ENCODE results near the gene NFIC. TPM values are rescaled to one million over a fixed set of nuclear protein-coding genes. Genes with fewer than 3 reads are reported as not detected.

The NFIC gene
- total RNA-seq, 1 experiment from 2014 or later: 8.0 TPM

GRCh38 chr19:3336351-3336679, 30.1 kb upstream of the NFIC start:
- no peaks in the 10 kb centered on the region for H3K4me1 Mint-ChIP-seq
- peaks cover 59% of the 10 kb centered on the region for H3K27me3 Mint-ChIP-seq (ENCODE audit: low read depth)
- H3K27ac ChIP-seq (ENCODE audit: insufficient read length, low read depth, low read length): no peak overlapping the region
- WGBS (ENCODE audit: extremely low coverage, insufficient read length, low lambda C conversion rate): no CpG with 5 or more reads among the region's 5 CpGs
- H3K9me3 ChIP-seq (ENCODE audit: control insufficient read depth, low read depth, low read length): no peaks in the 10 kb centered on the region
- no peak overlapping the region for H3K27ac Mint-ChIP-seq
- no peaks in the 10 kb centered on the region; the same call in 1 of the 2 replicates for H3K27me3 ChIP-seq (ENCODE audit: insufficient read depth, low read length)
- H3K18ac ChIP-seq (ENCODE audit: insufficient read length, low read depth, low read length): no peak overlapping the region
- no peak overlapping the region for H4K91ac ChIP-seq (ENCODE audit: insufficient read length, low read depth, low read length)
- H2AK5ac ChIP-seq (ENCODE audit: insufficient read length, low read length): no peak overlapping the region
- H2BK12ac ChIP-seq (ENCODE audit: insufficient read length, low read depth, low read length): no peak overlapping the region
- H4K20me1 ChIP-seq (ENCODE audit: control insufficient read depth, insufficient read depth, insufficient read length): no peaks in the 10 kb centered on the region
- H3K14ac ChIP-seq (ENCODE audit: insufficient read depth, low read length): no peak overlapping the region
- H3K9me3 Mint-ChIP-seq: no peaks in the 10 kb centered on the region; a peak in 2 of 5 replicates
- no peak overlapping the region for H4K8ac ChIP-seq (replicated peaks; ENCODE audit: insufficient read length, low read depth, low read length)
- no peak overlapping the region for H3K4me3 Mint-ChIP-seq
- no peak overlapping the region for H4K5ac ChIP-seq (ENCODE audit: insufficient read length, low read depth, low read length)
- no peaks in the 10 kb centered on the region for H3K4me1 ChIP-seq (ENCODE audit: insufficient read depth, low read length)
- no peak overlapping the region for H2BK15ac ChIP-seq (ENCODE audit: low read depth, low read length)
- H2BK20ac ChIP-seq (ENCODE audit: low read depth, low read length, poor library complexity, severe bottlenecking): no peak overlapping the region
- no peak overlapping the region for H3T11ph ChIP-seq (ENCODE audit: low read length)
- H2BK120ac ChIP-seq (ENCODE audit: low read depth, low read length, poor library complexity, severe bottlenecking): no peak overlapping the region
- no peak for TF ChIP-seq CTCF (conservative IDR thresholded peaks at IDR 0.05)
- no peak overlapping the region for H3K9ac ChIP-seq (ENCODE audit: extremely low read depth, insufficient read length, low read length)
- H3K79me1 ChIP-seq (ENCODE audit: insufficient read depth, low read depth, low read length, poor library complexity, severe bottlenecking): no peaks in the 10 kb centered on the region
- H3K23me2 ChIP-seq (ENCODE audit: insufficient read length, low read depth, low read length, poor library complexity, severe bottlenecking): no peaks in the 10 kb centered on the region
- no peak for DNase-seq
- H3K79me2 ChIP-seq (ENCODE audit: insufficient read depth, low read length): no peaks in the 10 kb centered on the region
- H2AFZ ChIP-seq (ENCODE audit: low read length): no peak overlapping the region
- H3K23ac ChIP-seq (ENCODE audit: insufficient read length, low read depth, low read length): no peak overlapping the region
- no peak overlapping the region for H3K4me2 ChIP-seq (ENCODE audit: insufficient read depth, insufficient read length, low read length)
- H3K36me3 Mint-ChIP-seq (ENCODE audit: insufficient read depth in 1 of 3, low read depth in 3 of 3): no peaks in the 10 kb centered on the region
- no peak overlapping the region for H3K56ac ChIP-seq (ENCODE audit: insufficient read length, low read depth, low read length)
- no peak overlapping the region for H2BK5ac ChIP-seq (ENCODE audit: insufficient read length, low read length)
- H3K4ac ChIP-seq (ENCODE audit: low read depth, low read length): no peak overlapping the region
